ENCODE results near the gene C16orf87.

GRCh38 chr16:46746821-46747776 is 83.9 kb downstream of the C16orf87 start:
- TF ChIP-seq CTCF (IDR thresholded peaks at IDR 0.05) (no peak), POLR2A (IDR thresholded peaks at IDR 0.05) (no peak), POLR2AphosphoS5 (IDR thresholded peaks at IDR 0.05) (no peak)
